Activated T-helper 1 cell treated with anti-CD3 and anti-CD28 coated beads, Interleukin-12 subunit alpha, Interleukin-12 subunit beta, Interleukin-2, Interleukin-4 antibody, amounts not matched to agents 30 ng/mL and 10 ng/mL and 1 ng/mL, durations not matched to agents 14 hours and 24 hours and 36 hours (primary cell): ENCODE measurements around the gene RNF44. TPM values are rescaled to one million over a fixed set of nuclear protein-coding genes. Genes with fewer than 3 reads are reported as not detected.
"Not testable (repeated sequence)": the region's sequence is repeated elsewhere in the genome, so short reads cannot be mapped to it uniquely, and the experiment has no call there.

Experiments
- DNase-seq: peaks from one replicate; pipeline ENCODE4 v3.0.0; 2021; ENCODE audit warnings: low spot score
- H3K27ac Mint-ChIP-seq: one replicate; pipeline ENCODE4 v1.8.0; 2021; ENCODE audit warnings: mild to moderate bottlenecking, mixed read lengths
- H3K27me3 Mint-ChIP-seq: one replicate; pipeline ENCODE4 v1.8.0; 2022; ENCODE audit warnings: mild to moderate bottlenecking, moderate library complexity, mixed read lengths; ENCODE audit not compliant: insufficient read depth
- H3K36me3 Mint-ChIP-seq: one replicate; pipeline ENCODE4 v1.8.0; 2021; ENCODE audit warnings: low read depth, mixed read lengths
- H3K4me1 Mint-ChIP-seq: one replicate; pipeline ENCODE4 v1.8.0; 2021; ENCODE audit warnings: low read depth, mixed read lengths
- H3K4me3 Mint-ChIP-seq: one replicate; pipeline ENCODE4 v1.8.0; 2021; ENCODE audit warnings: mild to moderate bottlenecking, moderate library complexity, mixed read lengths
- H3K9me3 Mint-ChIP-seq: one replicate; pipeline ENCODE4 v1.8.0; 2021; ENCODE audit warnings: mixed read lengths
- intact Hi-C: fragments of 100-400 bp; cut with micrococcal nuclease; formaldehyde crosslinking; loops from one replicate; pipeline ENCODE4 v1.15.1; 2024
- total RNA-seq: library from RNA; stranded (reverse); gene quantifications from 2 replicates; pipeline ENCODE4 v1.2.3, GENCODE V29; 2022

The RNF44 gene
- total RNA-seq, 1 donor from 2014 or later, result 80.3 TPM

GRCh38 chr5:176491901-176492300 lies 45.3 kb downstream of the RNF44 start:
- Mint-ChIP-seq H3K27ac (no peak overlapping the region), H3K36me3 (peaks cover 60% of the 10 kb centered on the region), H3K27me3 (no peaks in the 10 kb centered on the region), H3K9me3 (no peaks in the 10 kb centered on the region), H3K4me3 (no peak overlapping the region), H3K4me1 (peaks cover 16% of the 10 kb centered on the region)
- DNase-seq, result no peak
- intact Hi-C loops, result no loop called here

GRCh38 chr5:176491101-176491502 lies 46.1 kb downstream of the RNF44 start:
- DNase-seq, result no peak
- H3K27me3 Mint-ChIP-seq, result no peaks in the 10 kb centered on the region
- no peak overlapping the region for H3K4me3 Mint-ChIP-seq
- H3K27ac Mint-ChIP-seq, result no peak overlapping the region
- intact Hi-C loops, result no loop called here
- H3K36me3 Mint-ChIP-seq, result peaks cover 67% of the 10 kb centered on the region
- peaks cover 24% of the 10 kb centered on the region for H3K4me1 Mint-ChIP-seq
- no peaks in the 10 kb centered on the region for H3K9me3 Mint-ChIP-seq

DNA sequence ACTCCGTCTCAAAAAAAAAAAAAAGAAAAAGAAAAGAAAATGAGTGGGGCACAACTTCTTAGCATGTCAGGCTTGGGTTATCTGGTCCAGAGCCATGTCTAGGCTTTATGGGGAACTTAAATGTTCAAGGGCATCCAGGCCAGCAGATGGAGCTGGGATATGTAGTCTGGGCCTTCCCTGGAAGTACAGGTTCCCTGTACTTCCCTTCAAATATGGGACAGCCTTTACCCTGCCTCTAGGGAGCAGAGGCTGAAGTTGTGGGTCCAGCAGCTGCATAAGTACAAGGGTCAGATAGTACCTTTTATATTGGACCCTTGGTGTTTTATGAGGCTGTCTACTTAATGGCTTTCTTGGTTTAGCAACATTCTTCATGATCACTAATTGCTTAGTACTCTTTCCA lies 46.9 kb downstream of the RNF44 start:
- Mint-ChIP-seq H3K4me1 (peaks cover 26% of the 10 kb centered on the region), H3K36me3 (peaks cover 64% of the 10 kb centered on the region), H3K9me3 (no peaks in the 10 kb centered on the region), H3K27ac (no peak overlapping the region), H3K27me3 (no peaks in the 10 kb centered on the region), H3K4me3 (no peak overlapping the region)
- no peak for DNase-seq
- intact Hi-C loops, result no loop called here

GRCh38 chr5:176489077-176489476 lies 48.1 kb downstream of the RNF44 start:
- no peaks in the 10 kb centered on the region for H3K27me3 Mint-ChIP-seq
- H3K4me1 Mint-ChIP-seq, result peaks cover 30% of the 10 kb centered on the region
- no peak for DNase-seq
- no peaks in the 10 kb centered on the region for H3K9me3 Mint-ChIP-seq
- H3K36me3 Mint-ChIP-seq, result peaks cover 61% of the 10 kb centered on the region
- peak overlapping the region; percentile 74 for H3K27ac Mint-ChIP-seq
- H3K4me3 Mint-ChIP-seq, result peak overlapping the region; percentile 35
- intact Hi-C loops, result no loop called here

DNA sequence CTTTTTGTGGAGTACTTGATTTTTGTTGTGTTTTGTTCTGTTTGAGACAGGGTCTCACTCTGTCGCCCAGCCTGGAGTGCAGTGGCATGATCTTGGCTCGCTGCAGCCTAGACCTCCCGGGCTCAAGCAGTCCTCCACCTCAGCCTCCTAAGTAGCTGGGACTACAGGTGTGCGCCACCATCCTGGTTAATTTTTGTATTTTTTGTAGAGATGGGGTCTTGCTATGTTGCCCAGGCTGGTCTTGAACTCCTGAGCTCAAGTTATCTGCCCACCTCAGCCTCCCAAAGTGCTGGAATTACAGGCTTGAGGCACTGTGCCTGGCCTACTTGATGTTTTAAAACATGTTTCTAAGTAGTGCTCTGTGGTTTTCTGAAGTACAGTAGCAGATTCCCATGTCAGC lies 50.0 kb downstream of the RNF44 start:
- peaks cover 32% of the 10 kb centered on the region for H3K4me1 Mint-ChIP-seq
- H3K27ac Mint-ChIP-seq, result peak overlapping the region; percentile 12
- peaks cover 52% of the 10 kb centered on the region for H3K36me3 Mint-ChIP-seq
- DNase-seq, intact Hi-C loops, H3K9me3 Mint-ChIP-seq, H3K4me3 Mint-ChIP-seq, H3K27me3 Mint-ChIP-seq: not testable (repeated sequence)

- Mint-ChIP-seq H3K4me3 (no peak overlapping the region), H3K27me3 (no peaks in the 10 kb centered on the region), H3K36me3 (peaks cover 49% of the 10 kb centered on the region), H3K27ac (no peak overlapping the region), H3K4me1 (peaks cover 38% of the 10 kb centered on the region), H3K9me3 (no peaks in the 10 kb centered on the region)
- DNase-seq, result no peak
- intact Hi-C loops, result no loop called here
Observed at GRCh38 chr5:176486189-176486757, 50.9 kb downstream of the RNF44 start.

DNA sequence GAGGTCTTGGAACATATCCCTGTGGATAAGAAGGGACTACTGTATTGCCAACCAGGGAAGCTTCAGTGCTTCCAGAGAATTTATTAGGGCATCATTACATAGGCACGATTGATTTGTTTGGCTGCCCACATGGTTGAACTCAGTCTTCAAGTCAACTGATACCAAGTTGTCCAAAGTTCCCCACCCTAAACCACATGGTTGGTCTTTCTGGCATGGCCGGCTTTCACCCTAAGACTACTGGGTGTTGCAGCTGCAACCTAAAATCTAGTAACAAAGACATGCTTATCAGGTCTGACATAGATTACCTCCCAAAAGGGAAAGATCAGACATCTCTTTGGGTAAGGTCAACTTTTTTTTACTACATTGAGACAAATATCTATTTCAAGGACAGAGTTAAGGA lies 52.0 kb downstream of the RNF44 start:
- H3K4me1 Mint-ChIP-seq, result peaks cover 38% of the 10 kb centered on the region
- no peak overlapping the region for H3K27ac Mint-ChIP-seq
- H3K9me3 Mint-ChIP-seq, result no peaks in the 10 kb centered on the region
- DNase-seq, result no peak
- no peak overlapping the region for H3K4me3 Mint-ChIP-seq
- H3K36me3 Mint-ChIP-seq, result peaks cover 40% of the 10 kb centered on the region
- H3K27me3 Mint-ChIP-seq, result no peaks in the 10 kb centered on the region
- intact Hi-C loops, result no loop called here

DNA sequence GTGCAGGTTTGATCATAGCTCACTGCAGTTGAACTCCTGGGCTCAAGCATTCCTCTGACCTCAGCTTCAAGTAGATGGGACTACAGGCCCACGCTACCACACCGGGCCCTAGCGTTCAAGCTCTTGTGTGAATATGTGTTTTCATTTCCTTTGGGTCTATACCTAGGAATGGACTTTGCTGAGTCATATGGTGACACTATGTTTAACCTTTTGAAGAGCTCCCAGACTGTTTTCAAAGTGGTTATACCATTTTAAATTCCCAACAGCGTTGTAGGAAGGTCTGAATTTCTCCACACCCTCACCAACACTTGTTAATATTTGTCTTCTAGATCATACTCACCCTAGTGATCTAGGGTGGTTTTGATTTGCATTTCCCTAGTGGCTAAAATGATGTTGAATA lies 55.5 kb downstream of the RNF44 start:
- H3K27me3 Mint-ChIP-seq, result no peaks in the 10 kb centered on the region
- no peak overlapping the region for H3K27ac Mint-ChIP-seq
- H3K4me3 Mint-ChIP-seq, result no peak overlapping the region
- H3K4me1 Mint-ChIP-seq, result peaks cover 20% of the 10 kb centered on the region
- H3K36me3 Mint-ChIP-seq, result peaks cover 27% of the 10 kb centered on the region
- DNase-seq, result no peak
- intact Hi-C loops, result no loop called here
- H3K9me3 Mint-ChIP-seq, result no peaks in the 10 kb centered on the region

Other genes with a start within 250 kb of the RNF44 start
- 60.9 and 63.4 TPM in 2 replicates for gene KIAA1191, start 175.6 kb downstream of the RNF44 start, total RNA-seq
- 19.4 and 22.3 TPM in 2 replicates for gene ARL10, start 171.9 kb downstream of the RNF44 start, total RNA-seq
- gene NOP16, start 148.8 kb downstream of the RNF44 start, total RNA-seq, result 111 TPM in 2 replicates
- 93.2 and 93.5 TPM in 2 replicates for gene HIGD2A, start 148.7 kb downstream of the RNF44 start, total RNA-seq
- 71.6 and 84.0 TPM in 2 replicates for gene CLTB, start 120.9 kb downstream of the RNF44 start, total RNA-seq
- gene FAF2, start 89.0 kb downstream of the RNF44 start, total RNA-seq, result 46.0 and 47.3 TPM in 2 replicates
- 0.08 and 0.42 TPM in 2 replicates for gene CDHR2, start 11.9 kb upstream of the RNF44 start, total RNA-seq
- gene GPRIN1, start 72.8 kb upstream of the RNF44 start, total RNA-seq, result 3.1 and 3.2 TPM in 2 replicates
- not detected in 2 replicates for gene SNCB, start 93.1 kb upstream of the RNF44 start, total RNA-seq
- gene EIF4E1B, start 93.3 kb upstream of the RNF44 start, total RNA-seq, result not detected in 2 replicates
- gene TSPAN17, start 110.1 kb upstream of the RNF44 start, total RNA-seq, result 34.1 and 35.3 TPM in 2 replicates